ENCODE measurements around the gene NEAT1. TPM values are rescaled to one million over a fixed set of nuclear protein-coding genes. Genes with fewer than 3 reads are reported as not detected.
A peak's percentile ranks its signal among the peaks of the same experiment; 100 is the strongest.

Gene NEAT1
- total and polyA plus RNA-seq, 9 of the 15 experiments (the other 6 are each of a cell fraction or from before 2014, with no cell fraction given), result 20.1 to 389 (median 62.8) TPM

GRCh38 chr11:65478388-65479183 lies 56.0 kb downstream of the NEAT1 start (continued):
- TF ChIP-seq ZNF318 (IDR thresholded peaks at IDR 0.05; ENCODE audit: borderline replicate concordance in 1 of 2, low read depth in 1 of 2) (no peak), ZNF239 (CRISPR knock-in tag; IDR thresholded peaks at IDR 0.05) (no peak), BRF1 (IDR thresholded peaks at IDR 0.05; ENCODE audit: borderline replicate concordance, extremely low read depth, insufficient read length) (no peak), SMARCB1 (IDR thresholded peaks at IDR 0.05; ENCODE audit: insufficient read length, low read depth) (no peak), ZNF140 (CRISPR knock-in tag; IDR thresholded peaks at IDR 0.05) (no peak), DNMT1 (IDR thresholded peaks at IDR 0.05) (no peak), ZNF12 (CRISPR knock-in tag; IDR thresholded peaks at IDR 0.05) (no peak), NR3C1 (CRISPR knock-in tag; IDR thresholded peaks at IDR 0.05) (no peak), ZHX1 (conservative IDR thresholded peaks at IDR 0.05; ENCODE audit: low read length) (no peak), ZNF253 (CRISPR knock-in tag; conservative IDR thresholded peaks at IDR 0.05) (no peak), ZNF449 (CRISPR knock-in tag; IDR thresholded peaks at IDR 0.05) (no peak), CGGBP1 (CRISPR knock-in tag; IDR thresholded peaks at IDR 0.05) (no peak), ZNF717 (CRISPR knock-in tag; IDR thresholded peaks at IDR 0.05) (no peak), GABPB1 (CRISPR knock-in tag; IDR thresholded peaks at IDR 0.05) (peak; percentile 58; the same call in 1 of the 2 replicates)

All from K562 (cell line).